ENCODE measurements around the gene AGXT2.

AGXT2 gene

GRCh38 chr5:34967540-34967939, 80.2 kb downstream of the AGXT2 start:
- DNase-seq (ENCODE audit: low spot score): no peak

GRCh38 chr5:34959323-34959722, 88.4 kb downstream of the AGXT2 start:
- DNase-seq (ENCODE audit: low spot score): peak; percentile 11

GRCh38 chr5:34957857-34958690, 89.7 kb downstream of the AGXT2 start:
- peak; percentile 13 for DNase-seq (ENCODE audit: low spot score)

DNA sequence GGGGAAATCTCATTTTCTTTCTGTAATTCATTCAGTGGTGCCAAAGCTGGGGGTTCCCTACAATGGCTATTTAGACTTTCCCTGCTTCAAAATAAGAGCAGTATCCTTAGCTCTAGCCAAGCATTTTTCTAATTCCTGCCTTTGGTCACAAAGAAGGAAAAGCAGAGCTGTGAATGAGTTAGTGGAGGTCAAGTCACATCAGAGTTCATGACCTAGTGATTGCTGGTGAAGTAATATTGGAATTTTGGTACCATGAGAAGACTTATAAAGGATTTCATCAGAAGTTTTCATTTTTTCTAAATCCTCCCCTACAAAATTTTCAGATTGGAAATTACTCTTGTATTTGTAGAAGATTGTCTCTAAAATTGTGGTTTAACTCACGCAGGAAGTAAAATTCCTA, 90.4 kb downstream of the AGXT2 start:
- DNase-seq (ENCODE audit: low spot score): no peak
